ENCODE measurements around the gene ITGBL1. TPM values are rescaled to one million over a fixed set of nuclear protein-coding genes. Genes with fewer than 3 reads are reported as not detected.

ITGBL1 gene
- total RNA-seq, 1 donor = 398 TPM

DNA sequence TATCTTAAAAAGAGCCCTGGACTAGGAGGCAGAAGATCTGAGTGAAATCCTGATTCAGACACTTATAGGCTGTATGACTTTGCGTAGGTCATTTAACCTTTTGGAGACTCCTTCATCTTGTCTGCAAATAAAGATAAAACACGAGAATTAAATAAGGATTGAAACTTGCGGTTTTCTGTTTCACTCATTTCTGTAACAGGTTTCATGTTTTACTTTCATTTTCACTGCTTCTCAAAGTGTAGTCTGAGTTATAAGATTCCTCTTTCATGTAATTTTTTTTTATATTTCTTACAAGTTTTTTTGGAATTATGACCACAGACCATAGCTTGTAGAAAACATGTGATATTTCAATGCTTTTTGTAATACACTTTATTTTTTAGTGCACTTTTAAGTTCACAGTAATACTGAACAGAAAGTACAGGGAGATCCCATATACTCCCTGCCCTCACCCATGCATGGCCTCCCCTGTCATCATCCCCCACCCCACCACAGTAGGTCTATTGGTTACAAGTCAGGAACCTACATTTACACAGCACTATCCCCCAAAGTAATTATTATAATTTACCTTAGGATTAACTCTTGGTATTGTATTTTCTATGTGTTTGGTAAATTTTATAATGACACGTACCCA, 174.6 kb downstream of the ITGBL1 start:
- H3K4me3 ChIP-seq (ENCODE audit: insufficient read depth, low read length) = peak overlapping the region; percentile 64
- TF ChIP-seq CTCF (IDR thresholded peaks at IDR 0.05; ENCODE audit: extremely low read depth, low read depth, low read length) = no peak
- H3K27me3 ChIP-seq (ENCODE audit: insufficient read depth, low read length) = no peaks in the 10 kb centered on the region
- no peaks in the 10 kb centered on the region for H3K9me3 ChIP-seq (ENCODE audit: low read depth, low read length)
- H3K79me2 ChIP-seq (ENCODE audit: insufficient read depth, low read length) = peaks cover 45% of the 10 kb centered on the region
- peak overlapping the region; percentile 49 for H2AFZ ChIP-seq (ENCODE audit: low read length)
- peak overlapping the region; percentile 67 for H3K27ac ChIP-seq (ENCODE audit: low read depth, low read length)
- peak; percentile 27 for DNase-seq (ENCODE audit: insufficient read length, low spot score, missing footprints)
- peak overlapping the region; percentile 93 for H3K4me2 ChIP-seq (ENCODE audit: insufficient read depth, low read length)
- no peaks in the 10 kb centered on the region for H3K36me3 ChIP-seq (ENCODE audit: insufficient read depth, low read length)
- peaks cover 34% of the 10 kb centered on the region for H3K4me1 ChIP-seq (ENCODE audit: insufficient read depth, low read length)
- peaks cover 4% of the 10 kb centered on the region for H4K20me1 ChIP-seq (ENCODE audit: insufficient read depth, low read length)

DNA sequence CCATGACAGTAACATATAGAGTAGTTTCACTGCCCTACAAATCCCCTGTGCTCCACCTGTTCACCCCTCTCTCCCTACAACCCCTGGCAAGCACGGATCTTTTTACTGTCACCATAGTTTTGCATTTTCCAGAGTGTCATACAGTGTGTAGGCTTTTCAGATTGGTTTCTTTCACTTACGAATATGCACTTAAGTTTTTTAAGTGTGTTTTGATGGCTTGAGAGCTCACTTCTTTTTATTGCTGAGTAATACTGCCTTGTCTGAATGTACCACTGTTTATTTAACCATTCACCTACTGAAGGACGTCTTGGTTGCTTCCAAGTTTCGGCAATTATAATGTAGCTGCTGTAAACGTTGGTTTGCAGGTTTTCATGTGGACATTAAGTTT, 175.1 kb downstream of the ITGBL1 start:
- Histone ChIP-seq H2AFZ (ENCODE audit: low read length) (peak overlapping the region; percentile 49), H3K4me1 (ENCODE audit: insufficient read depth, low read length) (peaks cover 34% of the 10 kb centered on the region), H3K4me2 (ENCODE audit: insufficient read depth, low read length) (peak overlapping the region; percentile 93), H3K36me3 (ENCODE audit: insufficient read depth, low read length) (no peaks in the 10 kb centered on the region), H4K20me1 (ENCODE audit: insufficient read depth, low read length) (peaks cover 4% of the 10 kb centered on the region), H3K27me3 (ENCODE audit: insufficient read depth, low read length) (no peaks in the 10 kb centered on the region), H3K4me3 (ENCODE audit: insufficient read depth, low read length) (peak overlapping the region; percentile 64), H3K79me2 (ENCODE audit: insufficient read depth, low read length) (peaks cover 42% of the 10 kb centered on the region), H3K9me3 (ENCODE audit: low read depth, low read length) (no peaks in the 10 kb centered on the region), H3K27ac (ENCODE audit: low read depth, low read length) (peak overlapping the region; percentile 67)
- no peak for DNase-seq (ENCODE audit: insufficient read length, low spot score, missing footprints)
- TF ChIP-seq CTCF (IDR thresholded peaks at IDR 0.05; ENCODE audit: extremely low read depth, low read depth, low read length) = no peak

- no peak overlapping the region for H3K4me3 ChIP-seq (ENCODE audit: insufficient read depth, low read length)
- TF ChIP-seq CTCF (IDR thresholded peaks at IDR 0.05; ENCODE audit: extremely low read depth, low read depth, low read length) = no peak
These were observed 176.4 kb downstream of the ITGBL1 start for GRCh38 chr13:101628900-101629299.

GRCh38 chr13:101631395-101631794, 178.9 kb downstream of the ITGBL1 start:
- peaks cover 11% of the 10 kb centered on the region for H3K4me1 ChIP-seq (ENCODE audit: insufficient read depth, low read length)
- peaks cover 34% of the 10 kb centered on the region for H3K79me2 ChIP-seq (ENCODE audit: insufficient read depth, low read length)
- H3K9me3 ChIP-seq (ENCODE audit: low read depth, low read length) = no peaks in the 10 kb centered on the region
- no peaks in the 10 kb centered on the region for H3K27me3 ChIP-seq (ENCODE audit: insufficient read depth, low read length)
- H3K36me3 ChIP-seq (ENCODE audit: insufficient read depth, low read length) = no peaks in the 10 kb centered on the region
- no peak for DNase-seq (ENCODE audit: insufficient read length, low spot score, missing footprints)
- H3K4me3 ChIP-seq (ENCODE audit: insufficient read depth, low read length) = no peak overlapping the region
- no peak for TF ChIP-seq CTCF (IDR thresholded peaks at IDR 0.05; ENCODE audit: extremely low read depth, low read depth, low read length)
- H4K20me1 ChIP-seq (ENCODE audit: insufficient read depth, low read length) = peaks cover 3% of the 10 kb centered on the region
- no peak overlapping the region for H3K4me2 ChIP-seq (ENCODE audit: insufficient read depth, low read length)
- no peak overlapping the region for H2AFZ ChIP-seq (ENCODE audit: low read length)
- H3K27ac ChIP-seq (ENCODE audit: low read depth, low read length) = no peak overlapping the region

More at GRCh38 chr13:101628900-101629299, 176.4 kb downstream of the ITGBL1 start:
- DNase-seq (ENCODE audit: insufficient read length, low spot score, missing footprints) = no peak
- H2AFZ ChIP-seq (ENCODE audit: low read length) = no peak overlapping the region
- no peaks in the 10 kb centered on the region for H4K20me1 ChIP-seq (ENCODE audit: insufficient read depth, low read length)
- no peaks in the 10 kb centered on the region for H3K36me3 ChIP-seq (ENCODE audit: insufficient read depth, low read length)
- peaks cover 26% of the 10 kb centered on the region for H3K4me1 ChIP-seq (ENCODE audit: insufficient read depth, low read length)
- peaks cover 45% of the 10 kb centered on the region for H3K79me2 ChIP-seq (ENCODE audit: insufficient read depth, low read length)
- no peak overlapping the region for H3K27ac ChIP-seq (ENCODE audit: low read depth, low read length)
- H3K27me3 ChIP-seq (ENCODE audit: insufficient read depth, low read length) = no peaks in the 10 kb centered on the region
- H3K9me3 ChIP-seq (ENCODE audit: low read depth, low read length) = no peaks in the 10 kb centered on the region
- H3K4me2 ChIP-seq (ENCODE audit: insufficient read depth, low read length) = no peak overlapping the region

Data from osteoblast (primary cell).